Nephron progenitor cell (in vitro differentiated cells): Measurements from ENCODE around the gene AK1.

Experiments used
- DNase-seq: peaks from one replicate; pipeline ENCODE4 v3.0.0; 2021
- H3K27ac Mint-ChIP-seq: 2 replicates; pipeline ENCODE4 v1.8.0; 2021; ENCODE audit warnings: mild to moderate bottlenecking, moderate library complexity, mixed read lengths
- H3K27me3 Mint-ChIP-seq: 2 replicates; pipeline ENCODE4 v1.8.0; 2021; ENCODE audit warnings: mild to moderate bottlenecking, low read depth, mixed read lengths; ENCODE audit not compliant: poor library complexity
- H3K36me3 Mint-ChIP-seq: 2 replicates; pipeline ENCODE4 v1.8.0; 2021; ENCODE audit warnings: low read depth, mixed read lengths
- H3K4me1 Mint-ChIP-seq: 2 replicates; pipeline ENCODE4 v1.8.0; 2021; ENCODE audit warnings: mixed read lengths
- H3K4me3 Mint-ChIP-seq: 2 replicates; pipeline ENCODE4 v1.8.0; 2021; ENCODE audit warnings: mild to moderate bottlenecking, moderate library complexity, mixed read lengths
- H3K9me3 Mint-ChIP-seq: 2 replicates; pipeline ENCODE4 v1.8.0; 2021; ENCODE audit warnings: mild to moderate bottlenecking, moderate library complexity, mixed read lengths
- CTCF ChIP-seq: fragments of 200-600 bp; sonication (generic); IDR thresholded peaks from 2 replicates; pipeline ENCODE4 v1.5.0; 2021; ENCODE audit warnings: antibody characterized with exemption

Gene AK1

GRCh38 chr9:127857278-127857677 is 20.2 kb downstream of the AK1 start:
- no peak overlapping the region for H3K27ac Mint-ChIP-seq
- no peaks in the 10 kb centered on the region for H3K36me3 Mint-ChIP-seq
- DNase-seq, result no peak
- no peaks in the 10 kb centered on the region for H3K9me3 Mint-ChIP-seq
- no peak overlapping the region for H3K4me3 Mint-ChIP-seq
- H3K27me3 Mint-ChIP-seq, result peaks cover 5% of the 10 kb centered on the region
- H3K4me1 Mint-ChIP-seq, result peaks cover 63% of the 10 kb centered on the region
- TF ChIP-seq CTCF, result no peak

GRCh38 chr9:127856729-127857116 is 20.8 kb downstream of the AK1 start:
- H3K27ac Mint-ChIP-seq, result no peak overlapping the region
- no peaks in the 10 kb centered on the region for H3K9me3 Mint-ChIP-seq
- no peak for TF ChIP-seq CTCF
- H3K36me3 Mint-ChIP-seq, result no peaks in the 10 kb centered on the region
- no peak for DNase-seq
- H3K4me1 Mint-ChIP-seq, result peaks cover 67% of the 10 kb centered on the region
- H3K27me3 Mint-ChIP-seq, result peaks cover 5% of the 10 kb centered on the region
- H3K4me3 Mint-ChIP-seq, result no peak overlapping the region

- TF ChIP-seq CTCF, result no peak
- no peak for DNase-seq
- peaks cover 3% of the 10 kb centered on the region for H3K27me3 Mint-ChIP-seq
- H3K27ac Mint-ChIP-seq, result peak overlapping the region; percentile 86
- H3K4me3 Mint-ChIP-seq, result no peak overlapping the region
- H3K36me3 Mint-ChIP-seq, result no peaks in the 10 kb centered on the region
- H3K4me1 Mint-ChIP-seq, result peaks cover 63% of the 10 kb centered on the region
- no peaks in the 10 kb centered on the region for H3K9me3 Mint-ChIP-seq
These were observed 21.3 kb downstream of the AK1 start for GRCh38 chr9:127856094-127856728.

- TF ChIP-seq CTCF, result no peak
- Mint-ChIP-seq H3K27ac (no peak overlapping the region), H3K27me3 (peaks cover 3% of the 10 kb centered on the region), H3K36me3 (no peaks in the 10 kb centered on the region), H3K4me3 (no peak overlapping the region), H3K4me1 (peaks cover 56% of the 10 kb centered on the region), H3K9me3 (peaks cover 2% of the 10 kb centered on the region)
- DNase-seq, result no peak
These were observed 22.0 kb downstream of the AK1 start for GRCh38 chr9:127855522-127855921.

- H3K9me3 Mint-ChIP-seq, result peaks cover 5% of the 10 kb centered on the region
- H3K4me3 Mint-ChIP-seq, result no peak overlapping the region
- H3K27me3 Mint-ChIP-seq, result no peaks in the 10 kb centered on the region
- no peak for DNase-seq
- peaks cover 52% of the 10 kb centered on the region for H3K4me1 Mint-ChIP-seq
- no peak overlapping the region for H3K27ac Mint-ChIP-seq
- no peak for TF ChIP-seq CTCF
- H3K36me3 Mint-ChIP-seq, result no peaks in the 10 kb centered on the region
These were observed 22.5 kb downstream of the AK1 start for GRCh38 chr9:127854960-127855359.

- Mint-ChIP-seq H3K27ac (no peak within 1 kb of the TSS), H3K4me1 (peaks cover 51% of the 10 kb centered on the region), H3K9me3 (peaks cover 7% of the 10 kb centered on the region), H3K36me3 (peaks cover 2% of the 10 kb centered on the region), H3K27me3 (no peaks in the 10 kb centered on the region), H3K4me3 (no peak within 1 kb of the TSS)
- no peak for TF ChIP-seq CTCF
- peak; percentile 44 for DNase-seq
These were observed 23.2 kb downstream of the AK1 start, which contains the start of gene ENG for GRCh38 chr9:127854184-127854806. Gene ENG, minus strand, starts transcription at chr9:127854658. Its CDS starts 303 bp downstream, at chr9:127854355.
